ENCODE results near the gene GPATCH11. TPM values are rescaled to one million over a fixed set of nuclear protein-coding genes. Genes with fewer than 3 reads are reported as not detected.

GPATCH11 gene
- total RNA-seq, 2 experiments from 2014 or later, result 11.6 to 24.5 TPM

DNA sequence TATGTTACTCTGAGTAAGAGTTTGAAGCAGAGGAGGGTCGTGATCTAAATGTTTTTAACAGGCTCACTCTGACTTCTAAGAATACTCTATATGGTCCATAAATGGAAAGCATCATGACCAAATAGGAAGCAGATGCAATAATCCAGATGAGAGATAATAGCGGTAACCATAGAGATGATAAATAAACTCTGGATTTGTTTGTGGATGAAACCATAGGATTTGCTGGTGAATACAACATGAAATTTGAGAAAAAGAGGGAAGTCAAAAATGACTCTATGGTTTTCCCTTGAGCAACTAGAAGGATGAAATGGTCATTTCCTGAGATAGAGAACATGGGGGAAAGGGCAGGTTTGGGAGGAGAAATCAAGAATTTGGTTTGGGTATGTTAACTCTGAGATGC, 4.1 kb upstream of the GPATCH11 start:
- ChIA-PET CTCF (ENCODE audit: unreplicated experiment) (no interaction called here), POLR2A (interaction anchor here (1.2 kb wide), 1 partner anchor 10 kb away, joined by 3 read pairs; no protein-coding TSS in a partner anchor)
- BruUV-seq (replicated peaks), result no TSS peak
- Histone ChIP-seq H3K79me2 (ENCODE audit: insufficient read depth, low read depth, low read length) (peaks cover 46% of the 10 kb centered on the region; the same call in 1 of the 2 replicates), H3K4me2 (ENCODE audit: low read length) (peak overlapping the region; percentile 50), H3K4me3 (ENCODE audit: low read depth, low read length, poor library complexity, severe bottlenecking) (peak overlapping the region; percentile 30), H3K9me3 (ENCODE audit: low read length) (no peaks in the 10 kb centered on the region), H2AFZ (ENCODE audit: low read length) (peak overlapping the region; percentile 10; the same call in 1 of the 2 replicates), H3K9me2 (ENCODE audit: insufficient read depth, low read length) (no peaks in the 10 kb centered on the region), H3K36me3 (ENCODE audit: insufficient read depth, low read length) (peaks cover 71% of the 10 kb centered on the region), H3K27ac (ENCODE audit: low read depth, low read length, poor library complexity, severe bottlenecking) (peak overlapping the region; percentile 34), H4K20me1 (ENCODE audit: insufficient read depth, low read length) (no peaks in the 10 kb centered on the region), H3K4me1 (ENCODE audit: insufficient read depth, low read length, poor library complexity, severe bottlenecking) (peaks cover 32% of the 10 kb centered on the region)
- intact Hi-C loops (cut with micrococcal nuclease; ENCODE audit: unreplicated experiment), result loop anchor here (5.0 to 10.0 kb wide), 4 partner anchors 113 to 725 kb away; partner anchors contain the start of genes CRIM1 and STRN
- no peak for TF ChIP-seq EZH2phosphoT487 (IDR thresholded peaks at IDR 0.05; ENCODE audit: borderline replicate concordance, low read depth, low read length)
- TF ChIP-seq, protein P1, sequence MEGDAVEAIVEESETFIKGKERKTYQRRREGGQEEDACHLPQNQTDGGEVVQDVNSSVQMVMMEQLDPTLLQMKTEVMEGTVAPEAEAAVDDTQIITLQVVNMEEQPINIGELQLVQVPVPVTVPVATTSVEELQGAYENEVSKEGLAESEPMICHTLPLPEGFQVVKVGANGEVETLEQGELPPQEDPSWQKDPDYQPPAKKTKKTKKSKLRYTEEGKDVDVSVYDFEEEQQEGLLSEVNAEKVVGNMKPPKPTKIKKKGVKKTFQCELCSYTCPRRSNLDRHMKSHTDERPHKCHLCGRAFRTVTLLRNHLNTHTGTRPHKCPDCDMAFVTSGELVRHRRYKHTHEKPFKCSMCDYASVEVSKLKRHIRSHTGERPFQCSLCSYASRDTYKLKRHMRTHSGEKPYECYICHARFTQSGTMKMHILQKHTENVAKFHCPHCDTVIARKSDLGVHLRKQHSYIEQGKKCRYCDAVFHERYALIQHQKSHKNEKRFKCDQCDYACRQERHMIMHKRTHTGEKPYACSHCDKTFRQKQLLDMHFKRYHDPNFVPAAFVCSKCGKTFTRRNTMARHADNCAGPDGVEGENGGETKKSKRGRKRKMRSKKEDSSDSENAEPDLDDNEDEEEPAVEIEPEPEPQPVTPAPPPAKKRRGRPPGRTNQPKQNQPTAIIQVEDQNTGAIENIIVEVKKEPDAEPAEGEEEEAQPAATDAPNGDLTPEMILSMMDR (conservative IDR thresholded peaks at IDR 0.05; ENCODE audit: low read length), result no peak
- no peak for DNase-seq (ENCODE audit: low spot score)

DNA sequence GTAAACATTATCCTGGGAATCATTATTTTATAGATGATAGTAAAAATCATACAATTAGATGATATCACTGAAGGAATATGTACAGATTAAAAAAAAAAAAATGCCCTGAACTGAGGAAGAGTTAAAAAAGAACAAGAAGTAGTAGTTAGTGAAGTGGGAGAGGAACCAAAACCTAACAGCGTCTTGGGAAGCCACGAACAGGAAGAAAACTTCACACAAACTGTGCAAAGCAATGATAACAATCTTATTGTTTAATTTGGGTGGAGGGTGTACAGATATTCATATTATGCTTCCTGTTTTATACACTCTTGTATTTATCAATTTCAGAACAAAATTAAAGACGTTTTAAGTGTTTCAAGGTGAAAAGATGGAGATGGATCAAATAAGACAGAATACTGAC, 3.6 kb upstream of the GPATCH11 start:
- peaks cover 36% of the 10 kb centered on the region for H3K4me1 ChIP-seq (ENCODE audit: insufficient read depth, low read length, poor library complexity, severe bottlenecking)
- peaks cover 50% of the 10 kb centered on the region; the same call in 1 of the 2 replicates for H3K79me2 ChIP-seq (ENCODE audit: insufficient read depth, low read depth, low read length)
- no peaks in the 10 kb centered on the region for H3K9me2 ChIP-seq (ENCODE audit: insufficient read depth, low read length)
- peak overlapping the region; percentile 34 for H3K27ac ChIP-seq (ENCODE audit: low read depth, low read length, poor library complexity, severe bottlenecking)
- H3K4me3 ChIP-seq (ENCODE audit: low read depth, low read length, poor library complexity, severe bottlenecking), result peak overlapping the region; percentile 30
- peak; percentile 25 for DNase-seq (ENCODE audit: low spot score)
- H4K20me1 ChIP-seq (ENCODE audit: insufficient read depth, low read length), result no peaks in the 10 kb centered on the region
- H3K9me3 ChIP-seq (ENCODE audit: low read length), result no peaks in the 10 kb centered on the region
- H2AFZ ChIP-seq (ENCODE audit: low read length), result peak overlapping the region; percentile 10; the same call in 1 of the 2 replicates
- ChIA-PET POLR2A (no interaction called here), CTCF (ENCODE audit: unreplicated experiment) (no interaction called here)
- peaks cover 67% of the 10 kb centered on the region for H3K36me3 ChIP-seq (ENCODE audit: insufficient read depth, low read length)
- BruUV-seq (replicated peaks), result no TSS peak
- intact Hi-C loops (cut with micrococcal nuclease; ENCODE audit: unreplicated experiment), result loop anchor here (5.0 to 10.0 kb wide), 4 partner anchors 113 to 726 kb away; partner anchors contain the start of genes CRIM1 and STRN
- no peak for TF ChIP-seq EZH2phosphoT487 (IDR thresholded peaks at IDR 0.05; ENCODE audit: borderline replicate concordance, low read depth, low read length)
- TF ChIP-seq, protein P1 (conservative IDR thresholded peaks at IDR 0.05; ENCODE audit: low read length), result no peak
- peak overlapping the region; percentile 50 for H3K4me2 ChIP-seq (ENCODE audit: low read length)

DNA sequence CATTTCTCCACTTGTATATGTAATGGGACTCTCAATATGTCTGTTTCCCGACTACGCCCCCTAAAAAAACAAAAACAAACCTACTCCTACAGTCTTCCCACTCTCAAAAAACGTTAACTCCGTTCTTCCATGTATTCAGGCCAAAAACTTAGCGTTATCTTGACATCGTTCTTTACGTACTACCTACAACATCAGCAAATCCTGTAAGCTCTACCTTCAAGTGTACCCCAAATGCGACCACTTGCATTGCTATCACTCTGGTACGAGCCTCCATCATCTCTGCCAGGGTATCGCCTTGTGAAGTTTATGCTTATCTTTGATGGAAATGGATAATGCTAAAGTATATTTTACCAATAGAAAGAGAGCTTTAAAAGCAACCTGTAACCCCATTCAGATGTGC, 479 bp downstream of the GPATCH11 start:
- peak overlapping the region; percentile 82 for H3K4me2 ChIP-seq (ENCODE audit: low read length)
- TSS peak; percentile 74 for BruUV-seq (replicated peaks)
- TF ChIP-seq, protein P1 (conservative IDR thresholded peaks at IDR 0.05; ENCODE audit: low read length), result no peak
- no peak for TF ChIP-seq EZH2phosphoT487 (IDR thresholded peaks at IDR 0.05; ENCODE audit: borderline replicate concordance, low read depth, low read length)
- peaks cover 41% of the 10 kb centered on the region for H3K36me3 ChIP-seq (ENCODE audit: insufficient read depth, low read length)
- ChIA-PET POLR2A (interaction anchor here (0.5 to 2.9 kb wide), 7 partner anchors 8 to 166 kb away, joined by 3 to 8 read pairs (median 3); no protein-coding TSS in a partner anchor), CTCF (ENCODE audit: unreplicated experiment) (interaction anchor here (0.5 kb wide), 1 partner anchor 569 kb away, joined by 4 read pairs; no protein-coding TSS in a partner anchor)
- peak overlapping the region; percentile 80 for H3K4me3 ChIP-seq (ENCODE audit: low read depth, low read length, poor library complexity, severe bottlenecking)
- peaks cover 67% of the 10 kb centered on the region for H3K4me1 ChIP-seq (ENCODE audit: insufficient read depth, low read length, poor library complexity, severe bottlenecking)
- no peaks in the 10 kb centered on the region for H3K9me2 ChIP-seq (ENCODE audit: insufficient read depth, low read length)
- DNase-seq (ENCODE audit: low spot score), result no peak
- peak overlapping the region; percentile 73; the same call in 1 of the 2 replicates for H2AFZ ChIP-seq (ENCODE audit: low read length)
- peaks cover 45% of the 10 kb centered on the region; the same call in 1 of the 2 replicates for H3K79me2 ChIP-seq (ENCODE audit: insufficient read depth, low read depth, low read length)
- H3K27ac ChIP-seq (ENCODE audit: low read depth, low read length, poor library complexity, severe bottlenecking), result peak overlapping the region; percentile 40
- intact Hi-C loops (cut with micrococcal nuclease; ENCODE audit: unreplicated experiment), result loop anchor here (5.0 to 10.0 kb wide), 4 partner anchors 117 to 730 kb away; partner anchors contain the start of genes CRIM1 and STRN
- H3K9me3 ChIP-seq (ENCODE audit: low read length), result no peaks in the 10 kb centered on the region
- H4K20me1 ChIP-seq (ENCODE audit: insufficient read depth, low read length), result no peaks in the 10 kb centered on the region

Data from OCI-LY7 (cell line).